GM19351 (cell line): ENCODE measurements around the gene CAMTA1.
"Not testable (repeated sequence)": the region's sequence is repeated elsewhere in the genome, so short reads cannot be mapped to it uniquely, and the experiment has no call there.

ENCODE experiments used
- ATAC-seq: cut with Tn5 transposase; IDR thresholded peaks from one replicate; pipeline ENCODE4 v1.9.1; 2021; ENCODE audit warnings: mild to moderate bottlenecking, moderate library complexity; ENCODE audit not compliant: unreplicated experiment

CAMTA1 gene, protein sequence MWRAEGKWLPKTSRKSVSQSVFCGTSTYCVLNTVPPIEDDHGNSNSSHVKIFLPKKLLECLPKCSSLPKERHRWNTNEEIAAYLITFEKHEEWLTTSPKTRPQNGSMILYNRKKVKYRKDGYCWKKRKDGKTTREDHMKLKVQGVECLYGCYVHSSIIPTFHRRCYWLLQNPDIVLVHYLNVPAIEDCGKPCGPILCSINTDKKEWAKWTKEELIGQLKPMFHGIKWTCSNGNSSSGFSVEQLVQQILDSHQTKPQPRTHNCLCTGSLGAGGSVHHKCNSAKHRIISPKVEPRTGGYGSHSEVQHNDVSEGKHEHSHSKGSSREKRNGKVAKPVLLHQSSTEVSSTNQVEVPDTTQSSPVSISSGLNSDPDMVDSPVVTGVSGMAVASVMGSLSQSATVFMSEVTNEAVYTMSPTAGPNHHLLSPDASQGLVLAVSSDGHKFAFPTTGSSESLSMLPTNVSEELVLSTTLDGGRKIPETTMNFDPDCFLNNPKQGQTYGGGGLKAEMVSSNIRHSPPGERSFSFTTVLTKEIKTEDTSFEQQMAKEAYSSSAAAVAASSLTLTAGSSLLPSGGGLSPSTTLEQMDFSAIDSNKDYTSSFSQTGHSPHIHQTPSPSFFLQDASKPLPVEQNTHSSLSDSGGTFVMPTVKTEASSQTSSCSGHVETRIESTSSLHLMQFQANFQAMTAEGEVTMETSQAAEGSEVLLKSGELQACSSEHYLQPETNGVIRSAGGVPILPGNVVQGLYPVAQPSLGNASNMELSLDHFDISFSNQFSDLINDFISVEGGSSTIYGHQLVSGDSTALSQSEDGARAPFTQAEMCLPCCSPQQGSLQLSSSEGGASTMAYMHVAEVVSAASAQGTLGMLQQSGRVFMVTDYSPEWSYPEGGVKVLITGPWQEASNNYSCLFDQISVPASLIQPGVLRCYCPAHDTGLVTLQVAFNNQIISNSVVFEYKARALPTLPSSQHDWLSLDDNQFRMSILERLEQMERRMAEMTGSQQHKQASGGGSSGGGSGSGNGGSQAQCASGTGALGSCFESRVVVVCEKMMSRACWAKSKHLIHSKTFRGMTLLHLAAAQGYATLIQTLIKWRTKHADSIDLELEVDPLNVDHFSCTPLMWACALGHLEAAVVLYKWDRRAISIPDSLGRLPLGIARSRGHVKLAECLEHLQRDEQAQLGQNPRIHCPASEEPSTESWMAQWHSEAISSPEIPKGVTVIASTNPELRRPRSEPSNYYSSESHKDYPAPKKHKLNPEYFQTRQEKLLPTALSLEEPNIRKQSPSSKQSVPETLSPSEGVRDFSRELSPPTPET (N-terminal part only)

DNA sequence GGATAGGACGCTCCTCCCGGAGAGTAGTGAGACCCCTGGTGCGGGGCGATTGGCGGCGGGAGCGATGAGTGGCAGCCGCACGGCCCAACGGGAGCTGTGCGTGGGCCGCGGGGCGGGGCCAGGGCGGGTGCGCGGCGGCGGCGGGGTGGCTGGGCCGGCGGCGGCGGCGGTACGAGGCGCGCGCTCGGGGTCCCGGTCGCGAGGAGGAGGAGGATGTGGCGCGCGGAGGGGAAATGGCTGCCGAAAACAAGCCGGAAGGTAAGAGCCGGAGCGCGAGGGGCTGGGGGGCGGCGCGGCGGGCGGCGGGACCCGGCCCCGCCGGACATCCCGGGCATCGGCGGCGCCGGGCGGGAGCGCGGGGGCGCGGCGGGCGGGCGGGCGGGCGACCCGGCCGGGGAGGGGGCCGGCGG is at the start of gene CAMTA1:
CAMTA1 (plus strand) TSS at position 137 of the 410 bp plus-strand sequence; CDS start at position 214, 77 bp downstream.
- peak; percentile 73 for ATAC-seq

DNA sequence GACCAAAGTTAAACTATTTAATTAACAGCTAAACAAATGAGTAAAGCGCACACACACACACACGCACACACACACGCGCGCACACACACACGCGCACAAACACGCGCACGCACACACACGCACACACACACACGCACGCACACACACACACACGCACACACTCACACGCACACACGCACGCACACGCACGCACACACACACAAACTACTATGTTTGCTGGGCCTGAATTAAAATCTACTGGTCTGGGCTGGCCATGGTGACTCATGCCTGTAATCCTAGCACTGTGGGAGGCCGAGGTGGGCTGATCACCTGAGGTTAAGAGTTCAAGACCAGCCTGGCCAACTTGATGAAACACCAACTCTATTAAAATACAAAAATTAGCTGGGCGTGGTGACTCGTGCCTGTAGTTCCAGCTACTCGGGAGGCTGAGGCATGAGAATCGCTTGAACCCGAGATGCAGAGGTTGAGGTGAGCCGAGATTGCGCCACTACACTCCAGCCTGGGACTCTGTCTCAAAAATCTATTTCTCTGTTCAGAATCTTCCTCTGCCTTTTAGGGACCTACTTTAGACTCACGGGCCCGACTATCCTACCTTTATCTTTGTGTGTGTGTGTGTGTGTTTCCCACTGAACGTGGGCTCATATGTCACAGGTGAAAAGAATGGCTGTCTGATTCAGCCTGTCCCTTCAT is 46.1 kb upstream of the CAMTA1 start:
- no peak for ATAC-seq

DNA sequence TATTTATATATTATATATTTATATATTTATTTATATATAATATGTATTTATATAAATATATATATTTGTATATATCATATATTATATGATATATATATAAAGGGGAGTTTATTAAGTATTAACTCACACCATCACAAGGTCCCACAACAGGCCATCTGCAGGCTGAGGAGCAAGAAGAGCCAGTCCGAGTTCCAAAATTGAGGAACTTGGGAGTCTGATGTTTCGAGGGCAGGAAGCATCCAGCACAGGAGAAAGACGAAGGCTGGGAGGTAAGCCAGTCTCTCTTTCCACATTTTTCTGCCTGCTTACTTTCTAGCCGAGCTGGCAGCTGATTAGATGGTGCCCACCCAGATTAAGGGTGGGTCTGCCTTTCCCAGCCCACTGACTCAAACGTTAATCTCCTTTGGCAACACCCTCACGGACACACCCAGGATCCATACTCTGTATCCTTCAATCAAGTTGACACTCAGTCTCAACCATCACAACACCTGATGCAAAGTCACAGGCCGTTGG is 42.5 kb upstream of the CAMTA1 start:
- ATAC-seq = not testable (repeated sequence)

DNA sequence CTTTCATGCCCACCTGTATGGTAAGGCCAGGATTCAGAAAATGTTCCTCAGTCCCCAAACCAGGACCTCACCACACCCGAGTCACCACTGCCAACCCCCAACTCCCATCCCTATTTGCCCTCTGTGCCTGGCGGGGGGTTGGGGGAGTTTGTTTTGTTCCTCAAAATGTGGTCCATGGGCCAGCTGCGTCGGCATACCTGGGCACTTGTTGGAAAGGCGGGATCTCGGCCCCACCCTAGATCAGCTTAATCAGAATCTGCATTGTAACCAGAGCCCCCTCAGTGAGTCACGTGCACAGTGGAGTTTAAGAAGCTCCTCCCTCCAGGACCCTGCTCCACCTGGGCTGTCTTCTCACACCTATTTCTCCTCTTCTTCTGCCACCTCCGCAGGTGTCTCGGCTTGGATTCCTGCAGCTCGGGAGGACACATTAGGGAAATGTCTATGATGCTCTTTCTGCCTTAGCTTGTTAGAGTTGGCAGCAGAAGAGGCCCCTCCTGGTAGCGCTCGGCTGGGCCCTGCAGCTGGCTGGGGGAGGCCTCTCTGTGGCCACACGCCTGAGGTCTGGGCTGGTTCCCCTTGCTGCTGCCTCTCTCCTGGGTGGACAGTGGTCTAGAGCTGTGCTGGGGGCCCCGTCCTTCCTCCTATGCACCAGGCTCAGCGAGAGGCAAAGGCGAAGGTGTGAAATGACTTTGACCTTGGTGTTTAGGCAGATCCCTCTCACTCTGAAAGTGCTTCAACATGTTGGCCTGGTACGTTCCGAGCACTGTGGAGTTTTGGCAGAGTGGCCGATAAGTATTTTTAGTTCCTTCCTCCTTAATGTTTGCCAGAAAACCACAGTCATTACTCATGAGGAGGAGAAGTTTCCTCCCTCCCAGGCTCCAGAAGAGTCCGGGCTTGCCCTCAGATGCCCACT is 41.8 kb upstream of the CAMTA1 start:
- ATAC-seq = no peak

DNA sequence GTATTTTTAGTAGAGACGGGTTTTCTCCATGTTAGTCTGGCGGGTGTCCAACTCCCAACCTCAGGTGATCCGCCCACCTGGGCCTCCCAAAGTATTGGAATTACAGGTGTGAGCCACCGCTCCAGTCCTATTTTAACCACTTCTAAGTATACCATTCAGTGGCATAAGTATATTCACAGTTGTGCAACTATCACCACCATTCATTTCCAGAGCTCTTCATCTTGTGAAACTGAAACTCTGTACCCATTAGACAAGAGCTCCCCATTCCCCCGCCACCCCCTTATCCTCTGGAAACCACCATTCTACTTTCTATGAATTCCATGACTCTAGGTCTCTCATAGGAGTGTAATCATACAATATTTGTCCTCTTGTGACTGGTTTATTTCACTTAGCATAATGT is 40.2 kb upstream of the CAMTA1 start:
- ATAC-seq = no peak

DNA sequence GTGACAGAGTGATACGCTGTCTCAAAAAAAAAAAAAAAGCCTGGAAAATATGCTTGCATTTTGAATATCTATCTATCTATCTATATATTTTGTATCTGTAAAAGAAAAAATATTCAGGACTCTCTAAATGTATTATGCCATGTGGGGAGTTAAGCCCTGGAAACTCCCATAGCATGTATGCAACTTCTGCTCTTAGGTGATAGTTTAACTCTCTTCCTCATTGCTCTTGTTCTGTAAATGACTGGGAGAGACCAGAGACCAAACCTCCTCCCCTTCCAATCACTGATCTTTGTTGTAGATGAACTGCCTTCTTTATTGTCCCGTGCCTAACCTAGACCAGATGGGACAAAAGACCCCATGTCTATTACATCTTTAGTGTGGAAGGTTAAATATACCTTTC is 37.6 kb upstream of the CAMTA1 start:
- ATAC-seq = no peak

DNA sequence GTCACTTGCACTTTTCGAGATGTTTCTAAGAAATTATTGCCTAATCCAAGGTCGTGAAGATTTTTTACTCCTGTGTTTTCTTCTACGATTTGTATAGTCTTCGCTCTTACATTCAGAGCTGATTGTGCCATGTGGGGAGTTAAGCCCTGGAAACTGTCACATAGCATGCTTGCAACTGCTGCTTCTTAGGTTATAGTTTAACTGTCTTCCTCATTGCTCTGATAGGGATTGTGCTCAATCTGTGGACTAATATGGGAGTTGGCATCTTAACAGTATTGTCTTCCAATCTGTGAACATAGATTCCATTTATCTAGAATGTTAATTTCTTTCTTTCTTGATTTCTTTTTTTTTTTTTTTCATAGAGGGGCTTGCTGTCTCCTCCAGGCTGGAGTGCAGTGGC is 34.8 kb upstream of the CAMTA1 start:
- ATAC-seq = no peak

DNA sequence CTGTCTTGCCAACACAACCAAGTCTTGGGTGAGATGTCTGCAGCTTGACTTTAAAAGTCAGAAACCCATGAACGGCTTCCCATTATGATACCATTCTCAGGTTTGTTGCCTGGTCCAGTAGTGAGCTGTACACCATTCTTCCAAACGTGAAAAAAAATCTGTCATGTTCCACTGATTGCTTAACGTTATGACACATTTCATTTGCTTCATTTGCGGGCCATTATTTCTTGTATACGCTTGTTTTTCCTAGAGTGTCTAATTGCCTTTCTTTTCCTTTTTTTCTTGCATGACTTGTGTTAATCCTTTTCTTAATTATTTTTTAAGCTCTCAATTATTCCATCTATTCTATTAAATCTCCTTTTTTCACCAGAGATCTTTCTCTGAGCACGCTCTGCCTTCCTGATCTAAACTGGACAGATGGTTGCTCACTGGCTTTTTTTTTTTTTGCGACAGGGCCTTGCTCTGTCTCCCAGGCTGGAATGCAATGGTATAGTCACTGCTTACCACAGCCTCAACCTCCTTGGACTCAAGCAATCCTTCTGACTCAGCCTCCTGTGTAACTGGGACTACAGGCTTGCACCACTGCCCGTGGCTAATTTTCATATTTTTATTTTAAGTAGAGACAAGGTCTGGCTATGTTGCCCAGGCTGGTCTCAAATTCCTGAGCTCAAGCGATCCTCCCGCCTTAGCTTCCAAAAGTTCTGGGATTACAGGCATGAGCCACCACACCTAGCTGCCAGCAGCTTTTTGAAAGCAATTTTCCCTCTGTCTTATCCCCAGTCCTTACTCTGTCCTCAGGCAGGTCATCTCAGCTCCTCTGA is 31.7 kb upstream of the CAMTA1 start:
- no peak for ATAC-seq

DNA sequence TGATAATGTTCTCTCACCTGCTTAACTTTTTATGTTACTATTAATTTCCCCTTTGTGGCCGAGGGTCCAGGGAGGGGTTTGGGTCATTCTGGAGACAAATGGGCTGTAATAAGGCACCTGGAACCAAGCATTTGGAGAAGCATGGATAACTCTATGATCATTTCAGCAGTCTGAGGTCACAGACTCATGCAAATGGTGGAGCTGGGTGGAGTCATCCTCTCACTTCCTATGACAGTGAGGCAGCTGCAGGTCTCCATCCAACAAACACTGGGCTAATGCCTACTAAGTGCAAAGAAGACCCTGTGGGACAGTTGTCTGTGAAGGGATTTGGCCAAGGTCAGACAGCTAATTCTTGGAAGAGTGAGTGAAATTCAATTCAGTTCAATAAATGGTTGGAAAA is 28.8 kb upstream of the CAMTA1 start:
- ATAC-seq = no peak

DNA sequence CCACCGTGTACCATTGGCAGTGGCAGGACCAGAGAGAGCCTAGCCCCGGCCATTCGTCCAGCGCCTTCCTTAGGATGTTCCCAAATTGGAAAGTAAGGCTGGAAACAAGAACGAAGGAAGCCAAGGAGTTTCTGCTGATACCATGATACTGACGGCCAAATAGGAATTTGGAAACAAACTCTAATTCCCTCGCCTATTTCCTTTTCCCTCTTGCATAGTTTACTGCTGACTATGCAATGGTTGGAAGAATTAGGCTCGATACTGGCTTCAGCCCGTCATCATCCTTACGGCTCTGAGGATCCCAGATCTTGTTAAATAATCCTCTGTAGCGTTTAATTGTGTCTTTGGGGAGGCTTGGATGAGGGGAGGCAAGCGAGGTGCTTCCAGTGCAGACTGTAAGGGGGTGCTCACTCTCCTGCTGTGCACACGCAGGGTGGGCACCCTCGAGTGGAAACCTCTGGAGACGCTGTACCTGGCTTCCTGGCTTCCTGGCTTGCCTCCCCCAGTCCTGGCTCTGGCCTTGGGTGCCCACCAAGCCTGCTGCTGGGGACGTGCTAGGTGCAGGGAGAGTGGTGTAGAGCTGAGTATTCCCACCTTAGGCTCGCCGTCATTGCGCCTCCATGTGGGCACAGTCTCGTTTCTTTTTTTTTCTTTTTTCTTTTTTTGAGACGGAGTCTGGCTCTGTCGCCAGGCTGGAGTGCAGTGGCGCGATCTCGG is 27.4 kb upstream of the CAMTA1 start:
- ATAC-seq = no peak

DNA sequence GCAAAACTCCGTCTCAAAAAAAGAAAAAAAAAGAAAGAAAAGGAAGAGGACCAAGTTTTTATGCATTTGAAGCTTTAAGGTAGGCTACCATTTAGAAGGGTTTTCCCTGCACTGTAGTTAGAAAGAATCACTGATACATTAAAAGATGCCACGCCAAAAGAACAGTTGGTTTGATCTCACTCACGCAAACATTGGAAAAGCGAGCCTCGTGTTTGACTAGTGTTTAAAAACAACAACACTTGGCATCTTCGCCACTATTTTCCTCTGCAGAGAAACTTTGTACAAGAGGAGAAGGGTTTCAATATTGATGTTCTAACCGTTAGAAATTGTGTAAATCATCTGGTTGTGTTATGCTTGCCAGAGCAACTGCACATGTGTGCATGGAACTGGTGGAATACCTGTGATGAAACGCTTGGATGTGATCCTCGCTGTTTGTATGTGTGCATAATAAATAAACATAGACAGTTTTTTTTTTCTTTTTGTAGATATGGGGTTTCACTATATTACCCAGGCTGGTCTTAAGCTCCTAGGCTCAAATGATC is 24.0 kb upstream of the CAMTA1 start:
- ATAC-seq = no peak

DNA sequence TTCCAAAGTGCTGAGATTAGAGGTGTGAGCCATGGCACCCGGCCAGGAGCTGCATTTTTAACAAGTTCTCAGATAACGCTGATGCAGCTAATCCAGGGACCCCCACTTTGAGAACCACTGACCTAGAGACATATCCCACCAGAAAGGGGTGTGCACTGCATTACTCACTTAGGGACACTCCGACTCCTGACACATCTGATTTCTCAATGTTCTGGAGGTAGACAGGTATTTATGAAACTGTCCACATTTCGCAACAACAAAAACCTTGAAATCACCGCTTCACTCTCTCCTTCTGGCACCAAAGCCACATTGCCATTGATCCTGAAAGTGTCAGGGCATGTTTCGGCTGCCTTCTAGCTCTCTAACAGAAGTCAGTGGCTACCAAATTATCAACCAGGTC is 23.2 kb upstream of the CAMTA1 start:
- ATAC-seq = no peak

DNA sequence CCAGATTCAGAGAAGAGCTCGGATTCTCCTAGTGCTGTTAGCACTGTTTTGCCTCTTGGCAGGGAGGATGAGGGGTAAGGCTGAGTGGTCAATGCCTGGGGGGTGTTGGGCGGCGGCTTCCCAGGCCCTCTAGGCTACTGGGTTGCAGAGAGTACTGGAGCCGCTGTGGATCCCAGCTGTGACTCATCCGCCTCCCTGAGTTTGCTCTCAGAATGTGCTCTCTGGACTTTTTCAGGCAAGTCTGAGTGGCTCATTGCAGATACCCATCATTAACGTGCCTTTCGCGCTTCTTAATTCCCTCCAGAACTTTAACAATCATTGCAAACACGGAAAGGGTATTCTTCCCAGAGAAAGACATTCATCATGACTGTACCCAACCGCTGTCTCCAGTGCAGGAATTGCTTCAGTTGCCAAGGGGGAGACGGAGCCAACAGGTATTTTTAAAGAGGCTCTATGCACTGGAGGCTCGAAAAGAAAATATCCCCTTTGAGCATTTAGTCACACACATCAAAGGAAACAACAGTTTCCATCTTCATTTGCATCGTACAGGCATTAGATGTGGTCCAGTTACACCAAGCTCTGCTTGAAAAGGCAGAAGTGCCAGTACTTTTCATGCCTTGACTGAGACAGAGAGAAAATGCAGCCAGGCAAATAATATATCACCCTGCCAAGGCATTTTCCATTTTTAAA is 14.4 kb upstream of the CAMTA1 start:
- no peak for ATAC-seq

DNA sequence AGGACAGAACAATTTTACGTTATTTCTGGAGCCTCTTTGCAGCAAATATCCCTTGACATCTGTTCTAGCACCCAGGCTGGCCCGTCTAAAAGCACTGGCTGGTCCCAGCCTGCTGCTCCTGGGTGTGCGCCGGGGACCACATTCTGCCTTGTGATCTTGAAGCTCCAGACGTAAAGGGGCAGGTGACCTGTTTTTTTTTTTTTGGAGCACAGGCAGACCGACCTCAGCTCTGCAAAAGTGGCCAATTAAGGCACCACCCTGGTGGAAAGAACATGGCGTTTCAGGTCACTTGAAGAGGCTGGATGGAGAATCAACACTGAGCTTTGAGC is 13.8 kb upstream of the CAMTA1 start:
- no peak for ATAC-seq

DNA sequence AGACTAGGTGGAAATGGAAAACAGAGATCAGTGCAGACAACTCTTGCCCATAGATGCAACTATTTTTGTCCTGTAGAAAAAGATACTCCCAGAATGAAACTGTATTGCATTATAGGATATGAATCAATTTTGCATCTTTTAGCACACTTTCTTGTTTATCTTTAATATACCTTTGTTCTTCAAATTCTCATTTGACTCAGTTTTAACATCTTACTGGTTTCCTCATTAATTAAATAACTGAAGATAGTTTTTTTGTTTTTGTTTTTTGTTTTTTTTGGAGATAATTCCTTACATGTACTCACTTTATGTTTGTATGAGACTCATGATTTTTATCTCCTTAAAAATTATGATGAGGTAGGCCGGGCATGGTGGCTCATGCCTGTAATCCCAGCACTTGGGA is 10.9 kb upstream of the CAMTA1 start:
- no peak for ATAC-seq

DNA sequence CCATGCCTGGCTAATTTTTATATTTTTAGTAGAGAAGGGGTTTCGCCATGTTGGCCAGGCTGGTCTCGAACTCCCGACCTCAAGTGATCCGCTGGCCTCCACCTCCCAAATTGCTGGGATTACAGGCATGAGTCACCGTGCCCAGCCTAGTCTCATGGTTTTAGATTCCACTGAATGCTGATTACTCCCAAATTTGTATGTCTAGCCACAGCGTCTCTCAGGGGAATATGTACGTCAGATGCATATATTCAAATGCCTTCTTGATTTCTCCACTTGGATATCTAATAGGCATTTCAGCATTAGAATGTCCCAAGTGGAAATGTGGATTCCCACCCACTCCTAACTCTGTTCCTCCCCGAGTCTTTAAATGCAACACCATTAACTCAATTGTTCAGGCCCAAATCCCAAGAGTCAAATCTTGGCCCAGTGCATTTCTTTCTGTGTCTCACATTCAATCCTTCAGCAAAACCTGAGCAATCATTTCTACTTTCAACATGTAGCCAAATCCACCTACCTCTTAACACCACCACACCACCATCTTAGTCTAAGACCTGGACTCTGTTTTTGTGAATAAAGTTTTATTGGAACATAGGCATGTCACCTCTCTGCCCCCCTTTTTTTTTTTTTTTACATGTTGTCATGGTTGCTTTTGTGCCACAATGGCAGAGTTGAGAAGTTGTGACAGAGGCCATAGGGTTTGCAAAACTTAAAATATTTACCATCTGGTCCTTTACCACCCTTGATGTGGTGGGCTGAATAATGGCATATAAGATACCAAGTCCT is 9.8 kb upstream of the CAMTA1 start:
- ATAC-seq = no peak
